Stimulated activated naive B cell treated with anti-CD40 and anti-IgM and Interleukin-4, amounts not matched to agents 10 μg/mL and 1 μg/mL and 100 μg/mL, for 72 hours (primary cell): ENCODE data around the gene CYSTM1.

Source experiments
- ATAC-seq, 2 donors: fragments of 150-1000 bp; cut with Tn5 transposase; replicated peaks; 2 replicates each; pipeline ENCODE4 v1.10.0; 2021; ENCODE audit warnings: moderate library complexity in 1 of 2
- DNase-seq: peaks from one replicate; pipeline ENCODE4 v3.0.0; 2021
- H3K27ac Mint-ChIP-seq: one replicate; pipeline ENCODE4 v1.8.0; 2022; ENCODE audit warnings: mild to moderate bottlenecking, mixed read lengths
- H3K27me3 Mint-ChIP-seq, 2 donors: one replicate each; pipeline ENCODE4 v1.8.0; 2022; ENCODE audit warnings: mixed read lengths in 2 of 2
- H3K36me3 Mint-ChIP-seq, 2 donors: one replicate each; pipeline ENCODE4 v1.8.0; 2022; ENCODE audit warnings: mixed read lengths in 2 of 2, mild to moderate bottlenecking in 1 of 2
- H3K4me1 Mint-ChIP-seq, 2 donors: one replicate each; pipeline ENCODE4 v1.8.0; 2022; ENCODE audit warnings: mixed read lengths in 2 of 2, mild to moderate bottlenecking in 1 of 2
- H3K4me3 Mint-ChIP-seq, 2 donors: one replicate each; pipeline ENCODE4 v1.8.0; 2022; ENCODE audit warnings: mild to moderate bottlenecking in 2 of 2, mixed read lengths in 2 of 2, moderate library complexity in 1 of 2
- H3K9me3 Mint-ChIP-seq, 2 donors: one replicate each; pipeline ENCODE4 v1.8.0; 2022; ENCODE audit warnings: mixed read lengths in 2 of 2, mild to moderate bottlenecking in 1 of 2

The CYSTM1 gene

GRCh38 chr5:140235791-140236551 lies 61.0 kb downstream of the CYSTM1 start:
- Mint-ChIP-seq H3K4me1 (peaks cover 0 to 2% of the 10 kb centered on the region in 2 donors), H3K27me3 (peaks cover 0 to 4% of the 10 kb centered on the region in 2 donors), H3K27ac (no peak overlapping the region), H3K9me3 (no peaks in the 10 kb centered on the region), H3K4me3 (no peak overlapping the region), H3K36me3 (peaks cover 8 to 14% of the 10 kb centered on the region in 2 donors)
- DNase-seq (no peak), ATAC-seq (no peak)

DNA sequence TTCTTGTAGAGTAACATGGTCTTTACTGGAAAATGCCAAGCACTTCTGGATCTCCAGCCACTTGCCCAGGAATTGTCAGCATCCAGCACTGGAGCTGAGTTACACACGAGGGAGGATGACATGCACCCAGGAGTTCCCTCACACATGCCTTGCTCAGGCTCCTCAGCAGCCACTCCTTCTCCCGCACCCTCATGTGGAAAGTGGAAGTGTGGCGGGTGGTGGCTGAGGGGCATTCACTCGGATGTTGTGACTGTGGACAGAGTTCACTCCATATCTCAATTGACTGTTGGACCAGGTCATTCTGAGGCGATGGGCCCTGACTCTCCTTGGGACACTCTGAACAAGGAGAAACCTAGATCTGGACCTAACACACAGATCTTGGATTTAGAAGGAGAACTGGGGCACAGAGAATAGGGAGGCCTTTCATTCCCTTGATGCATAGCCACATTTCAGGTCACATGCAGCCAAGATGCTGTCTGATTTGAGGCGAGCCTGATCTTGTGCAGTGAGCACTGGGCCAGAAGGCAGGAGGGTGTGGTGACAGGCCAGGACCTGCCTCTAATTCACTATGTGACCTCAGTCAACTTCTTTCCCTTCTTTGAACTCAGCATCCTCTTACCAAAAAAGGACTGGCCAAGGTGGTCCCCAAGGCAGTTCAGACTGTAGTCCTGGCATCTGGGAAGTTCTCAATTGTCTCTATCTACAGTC lies 62.1 kb downstream of the CYSTM1 start:
- Mint-ChIP-seq H3K4me1 (peaks cover 0 to 2% of the 10 kb centered on the region in 2 donors), H3K36me3 (peaks cover 3 to 8% of the 10 kb centered on the region in 2 donors), H3K27me3 (peaks cover 0 to 3% of the 10 kb centered on the region in 2 donors), H3K4me3 (no peak overlapping the region), H3K9me3 (no peaks in the 10 kb centered on the region), H3K27ac (no peak overlapping the region)
- ATAC-seq (no peak), DNase-seq (no peak)

DNA sequence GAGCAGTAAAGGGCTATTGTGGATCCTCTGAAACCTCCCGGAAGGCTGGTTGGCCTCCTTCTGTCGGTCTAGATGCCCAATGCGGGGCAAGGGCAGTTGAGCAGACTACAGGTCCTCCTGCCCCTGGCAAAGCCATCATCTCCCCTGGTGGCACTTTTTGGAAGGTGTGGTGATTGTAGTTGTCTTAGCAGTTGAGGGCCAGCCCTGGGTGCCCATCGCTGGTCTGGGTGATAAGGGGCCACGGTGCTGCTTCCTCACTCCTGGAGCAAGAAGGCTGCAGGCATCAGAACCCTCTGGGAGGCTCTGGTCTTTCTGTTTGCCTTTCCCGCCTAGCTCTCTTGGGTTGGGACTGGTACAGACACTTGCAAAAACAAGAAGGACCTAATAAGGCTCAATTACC lies 63.8 kb downstream of the CYSTM1 start:
- H3K27me3 Mint-ChIP-seq, result no peaks in the 10 kb centered on the region
- no peak overlapping the region for H3K4me3 Mint-ChIP-seq
- no peak overlapping the region for H3K27ac Mint-ChIP-seq
- no peak for DNase-seq
- H3K9me3 Mint-ChIP-seq, result no peaks in the 10 kb centered on the region
- peaks cover 0 to 2% of the 10 kb centered on the region in 2 donors for H3K4me1 Mint-ChIP-seq
- peaks cover 3 to 6% of the 10 kb centered on the region in 2 donors for H3K36me3 Mint-ChIP-seq
- no peak for ATAC-seq

DNA sequence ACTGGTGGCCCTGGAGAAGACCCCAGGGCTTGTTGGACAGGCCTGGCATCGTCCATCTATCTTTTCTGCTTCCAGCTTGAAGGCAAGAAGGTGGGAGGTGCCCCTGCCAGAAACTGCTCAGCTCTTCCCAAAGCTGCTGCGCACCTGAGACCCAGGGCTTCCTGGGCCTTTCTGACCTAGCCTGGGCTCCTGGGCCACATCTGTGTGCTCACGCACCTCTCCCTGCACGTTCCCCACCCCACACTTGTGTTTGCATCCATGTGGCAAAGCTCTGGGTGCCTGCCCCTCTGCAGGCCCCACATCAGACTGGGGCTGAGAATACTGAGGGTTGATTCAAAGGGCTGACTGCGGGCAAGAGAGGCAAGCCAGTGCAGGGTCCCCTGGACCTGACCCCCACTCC lies 64.5 kb downstream of the CYSTM1 start:
- Mint-ChIP-seq H3K4me3 (no peak overlapping the region), H3K27me3 (no peaks in the 10 kb centered on the region), H3K4me1 (peaks cover 1 to 4% of the 10 kb centered on the region in 2 donors), H3K36me3 (peaks cover 5 to 8% of the 10 kb centered on the region in 2 donors), H3K9me3 (no peaks in the 10 kb centered on the region), H3K27ac (no peak overlapping the region)
- no peak for ATAC-seq
- no peak for DNase-seq

DNA sequence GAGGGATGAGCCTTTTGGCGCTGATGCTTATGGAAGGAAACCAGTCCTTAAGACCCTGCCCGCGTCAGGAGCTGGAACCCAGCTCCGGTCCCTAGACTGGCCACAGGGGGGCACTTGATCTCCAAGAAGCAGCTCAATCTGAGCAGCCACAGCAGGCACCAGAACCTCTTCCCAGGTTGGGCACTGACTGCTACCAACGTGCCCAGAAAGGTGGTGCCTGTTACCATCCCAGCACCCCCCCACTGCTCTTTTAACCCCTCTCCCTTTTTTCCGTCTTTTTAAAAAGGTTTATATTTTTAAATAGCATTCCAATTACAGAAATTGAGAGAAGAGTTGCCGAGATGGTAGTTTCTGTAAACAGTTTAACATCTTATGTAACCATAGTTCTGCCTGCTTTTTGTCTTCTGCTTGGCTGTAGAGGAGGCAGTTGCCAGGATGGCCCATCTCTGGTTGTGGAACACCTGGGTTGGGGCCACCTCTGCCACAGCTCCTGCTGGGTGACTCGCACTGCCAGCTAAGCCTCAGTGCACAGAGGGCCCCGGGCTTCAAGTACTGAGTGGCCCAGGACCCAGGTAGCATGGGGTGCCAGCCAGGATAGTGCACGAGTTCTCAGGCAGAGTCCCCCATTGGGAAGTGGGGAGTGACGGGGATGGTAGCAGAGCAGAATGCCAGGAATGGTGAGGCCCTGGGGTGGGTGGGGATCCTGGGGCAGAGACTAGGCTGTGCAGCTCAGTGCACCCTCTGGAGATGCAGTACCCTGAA lies 65.1 kb downstream of the CYSTM1 start:
- Mint-ChIP-seq H3K36me3 (peaks cover 9 to 14% of the 10 kb centered on the region in 2 donors), H3K27ac (no peak overlapping the region), H3K4me3 (no peak overlapping the region), H3K4me1 (peaks cover 8 to 9% of the 10 kb centered on the region in 2 donors), H3K9me3 (no peaks in the 10 kb centered on the region), H3K27me3 (no peaks in the 10 kb centered on the region)
- DNase-seq (peak; percentile 30), ATAC-seq (peak; percentile 75 to 82)

DNA sequence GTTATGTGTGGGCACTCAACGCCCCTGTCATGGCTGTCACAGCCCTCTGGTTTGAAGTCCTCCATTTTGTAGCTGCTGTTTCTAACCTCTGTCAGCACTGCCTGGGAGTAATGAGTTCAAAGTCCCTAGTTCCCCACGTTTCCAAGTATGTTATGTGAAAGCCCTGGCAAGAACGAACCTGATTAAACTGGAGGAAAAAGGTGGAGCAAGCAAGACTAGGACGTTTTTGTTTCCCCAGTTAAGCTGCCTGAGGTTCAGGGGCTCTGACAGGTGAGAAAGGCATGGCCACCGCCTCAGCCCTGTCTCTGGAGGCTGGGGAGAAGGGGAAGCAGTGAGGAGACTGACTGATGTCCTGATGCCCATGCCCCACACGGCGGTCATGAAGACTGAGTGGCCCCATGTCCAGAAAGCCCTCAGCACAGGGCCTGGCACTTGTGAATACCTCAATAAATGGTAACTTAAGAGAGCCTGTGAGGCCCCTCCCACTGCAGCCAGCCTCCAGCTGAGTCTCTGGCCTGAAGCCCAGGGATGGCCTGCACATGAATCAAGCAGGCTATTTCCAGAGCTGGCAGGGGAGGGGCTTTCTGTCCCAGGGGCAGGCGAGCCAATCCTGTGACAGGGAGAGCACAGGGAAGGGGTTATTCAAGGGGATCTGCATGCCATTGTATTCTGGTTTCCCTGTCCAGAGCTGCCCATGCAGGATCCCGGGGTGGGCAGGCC lies 66.2 kb downstream of the CYSTM1 start:
- H3K4me1 Mint-ChIP-seq, result peaks cover 15 to 17% of the 10 kb centered on the region in 2 donors
- no peak overlapping the region for H3K27ac Mint-ChIP-seq
- no peak overlapping the region for H3K4me3 Mint-ChIP-seq
- H3K36me3 Mint-ChIP-seq, result peaks cover 14 to 23% of the 10 kb centered on the region in 2 donors
- DNase-seq, result no peak
- ATAC-seq, result no peak
- H3K27me3 Mint-ChIP-seq, result no peaks in the 10 kb centered on the region
- H3K9me3 Mint-ChIP-seq, result no peaks in the 10 kb centered on the region

DNA sequence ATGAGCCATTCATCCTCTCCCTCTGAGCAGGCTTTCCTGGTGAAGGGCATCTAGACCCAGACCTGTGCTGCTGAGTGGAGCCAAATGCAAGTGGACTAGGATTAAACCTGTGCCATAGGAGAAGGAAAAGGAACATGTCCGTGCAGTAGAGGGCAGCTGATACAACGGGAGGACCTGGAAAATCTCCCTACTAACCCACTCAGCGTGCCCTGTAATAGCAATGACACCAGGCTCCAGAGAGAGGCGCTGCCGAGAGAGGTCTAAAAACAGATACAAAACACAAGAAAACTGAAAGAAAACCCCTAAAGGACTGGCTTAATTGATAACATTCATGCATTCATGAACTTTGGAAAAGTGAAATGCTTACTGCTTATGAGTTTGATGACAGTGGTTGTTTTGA lies 67.1 kb downstream of the CYSTM1 start:
- DNase-seq, result no peak
- Mint-ChIP-seq H3K27ac (no peak overlapping the region), H3K36me3 (peaks cover 14 to 23% of the 10 kb centered on the region in 2 donors), H3K9me3 (no peaks in the 10 kb centered on the region), H3K4me3 (no peak overlapping the region), H3K4me1 (peaks cover 15 to 17% of the 10 kb centered on the region in 2 donors), H3K27me3 (no peaks in the 10 kb centered on the region)
- no peak for ATAC-seq

DNA sequence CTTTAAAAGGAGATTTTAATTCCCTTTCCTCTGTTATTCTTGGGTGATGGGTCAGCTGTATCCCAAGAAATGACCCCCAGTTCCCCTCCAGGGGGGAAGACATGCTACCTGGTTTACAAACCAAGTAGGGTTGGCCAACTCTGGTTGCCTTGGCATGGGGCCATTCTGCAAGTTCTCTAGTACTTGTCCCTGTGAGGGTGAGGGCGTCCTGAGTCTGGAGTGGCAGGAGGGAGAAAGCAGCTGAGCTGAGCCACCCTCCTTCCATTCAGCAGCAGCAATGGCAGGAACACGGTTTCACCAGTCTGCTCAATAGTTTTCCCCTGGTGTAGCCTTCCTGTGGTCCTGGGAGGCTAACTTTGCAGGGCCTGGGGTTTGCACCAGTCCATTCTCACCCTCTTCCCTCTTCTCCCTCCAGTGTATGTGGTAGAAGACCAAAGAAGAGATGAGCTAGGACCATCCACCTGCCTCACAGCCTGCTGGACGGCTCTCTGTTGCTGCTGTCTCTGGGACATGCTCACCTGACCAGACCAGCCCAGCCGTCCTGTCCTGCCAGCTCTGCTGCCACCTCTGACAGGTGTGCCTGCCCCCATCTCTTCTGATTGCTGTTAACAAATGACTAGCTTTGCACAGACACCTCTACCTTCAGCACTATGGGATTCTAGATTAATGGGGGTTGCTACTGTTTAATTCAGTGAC lies 68.0 kb downstream of the CYSTM1 start:
- no peaks in the 10 kb centered on the region for H3K9me3 Mint-ChIP-seq
- H3K36me3 Mint-ChIP-seq, result peaks cover 14 to 23% of the 10 kb centered on the region in 2 donors
- no peaks in the 10 kb centered on the region for H3K27me3 Mint-ChIP-seq
- H3K4me1 Mint-ChIP-seq, result peaks cover 15 to 17% of the 10 kb centered on the region in 2 donors
- no peak overlapping the region for H3K27ac Mint-ChIP-seq
- ATAC-seq, result no peak
- H3K4me3 Mint-ChIP-seq, result no peak overlapping the region
- no peak for DNase-seq

GRCh38 chr5:140243706-140244250 lies 68.8 kb downstream of the CYSTM1 start:
- DNase-seq (no peak), ATAC-seq (no peak)
- Mint-ChIP-seq H3K27ac (no peak overlapping the region), H3K9me3 (no peaks in the 10 kb centered on the region), H3K27me3 (no peaks in the 10 kb centered on the region), H3K4me1 (peaks cover 15 to 17% of the 10 kb centered on the region in 2 donors), H3K4me3 (no peak overlapping the region), H3K36me3 (peaks cover 14 to 20% of the 10 kb centered on the region in 2 donors)

GRCh38 chr5:140244525-140245025 lies 69.6 kb downstream of the CYSTM1 start:
- peaks cover 20% of the 10 kb centered on the region in 2 donors for H3K4me1 Mint-ChIP-seq
- no peak overlapping the region for H3K27ac Mint-ChIP-seq
- DNase-seq, result peak; percentile 68
- ATAC-seq, result peak; percentile 77 to 86
- peaks cover 14 to 24% of the 10 kb centered on the region in 2 donors for H3K36me3 Mint-ChIP-seq
- no peaks in the 10 kb centered on the region for H3K9me3 Mint-ChIP-seq
- no peak overlapping the region for H3K4me3 Mint-ChIP-seq
- no peaks in the 10 kb centered on the region for H3K27me3 Mint-ChIP-seq

DNA sequence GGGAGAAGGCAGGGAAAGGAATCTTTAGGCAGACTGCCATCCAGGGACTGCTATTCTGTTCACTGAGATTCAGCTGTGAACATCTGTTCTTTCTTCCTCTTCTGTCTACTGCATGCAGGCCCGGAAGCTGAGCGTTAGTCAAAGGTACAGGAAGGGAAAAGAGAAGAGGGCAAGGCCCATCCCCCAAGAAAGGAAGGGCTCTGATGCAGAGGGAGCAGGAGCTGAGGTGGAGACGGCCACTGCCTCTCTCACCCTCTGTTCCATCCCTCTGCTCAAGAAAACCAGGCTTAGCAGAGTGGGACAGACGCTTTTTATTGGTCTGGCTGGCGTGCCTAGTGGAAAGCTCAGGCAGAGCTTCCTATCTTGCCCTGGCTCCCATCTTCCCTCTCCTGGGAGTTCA lies 70.4 kb downstream of the CYSTM1 start:
- H3K9me3 Mint-ChIP-seq, result no peaks in the 10 kb centered on the region
- H3K27me3 Mint-ChIP-seq, result no peaks in the 10 kb centered on the region
- DNase-seq (no peak), ATAC-seq (peak in 1 of 2 donors; percentile 36)
- H3K27ac Mint-ChIP-seq, result peak overlapping the region; percentile 6
- peaks cover 18 to 29% of the 10 kb centered on the region in 2 donors for H3K36me3 Mint-ChIP-seq
- H3K4me3 Mint-ChIP-seq, result no peak overlapping the region
- peaks cover 24 to 28% of the 10 kb centered on the region in 2 donors for H3K4me1 Mint-ChIP-seq

GRCh38 chr5:140245926-140246325 lies 70.9 kb downstream of the CYSTM1 start:
- Mint-ChIP-seq H3K27me3 (no peaks in the 10 kb centered on the region), H3K9me3 (no peaks in the 10 kb centered on the region), H3K4me1 (peaks cover 28% of the 10 kb centered on the region in 2 donors), H3K27ac (no peak overlapping the region), H3K4me3 (no peak overlapping the region), H3K36me3 (peaks cover 21 to 33% of the 10 kb centered on the region in 2 donors)
- DNase-seq, result no peak
- no peak for ATAC-seq
